Common myeloid progenitor, CD34-positive (primary cell): ENCODE results near the gene ZNF564.

Experiments used
- CTCF ChIA-PET: fragments of 350-600 bp; sonication (Branson Sonifier 250); formaldehyde crosslinking; loops from one replicate; lab custom pipeline; 2021; ENCODE audit warnings: antibody characterized with exemption; lab: Charles Lee
- POLR2A ChIA-PET: fragments of 350-600 bp; sonication (Branson Sonifier 250); formaldehyde crosslinking; loops from one replicate; lab custom pipeline; 2021; ENCODE audit warnings: antibody characterized with exemption; lab: Charles Lee
- DNase-seq, 3 donors: peaks; one replicate each; pipeline versions ENCODE4 v3.0.0 to v3.0.0-alpha.2; 2013
- H3K27ac ChIP-seq, 2 experiments: 1 replicate in 1 of 2; 2 replicates in 1 of 2; pipeline ENCODE4 v1.7.0; 2013; ENCODE audit warnings: inconsistent platforms in 2 of 2, low read length in 2 of 2, mild to moderate bottlenecking in 2 of 2, low read depth in 1 of 2, moderate library complexity in 1 of 2; ENCODE audit not compliant: severe bottlenecking in 2 of 2, insufficient read depth in 1 of 2, poor library complexity in 1 of 2
- H3K27me3 ChIP-seq, 5 experiments: replicated peaks in 2 of 5; 1 replicate in 3 of 5; 2 replicates in 2 of 5; pipeline versions ENCODE4 v1.6.1 to v1.7.0; 2013; ENCODE audit warnings: low read length in 4 of 5, mild to moderate bottlenecking in 2 of 5, moderate library complexity in 2 of 5, inconsistent platforms in 1 of 5; ENCODE audit not compliant: insufficient read depth in 5 of 5, control insufficient read depth in 4 of 5
- H3K36me3 ChIP-seq, 4 experiments: 1 replicate in 2 of 4; 2 replicates in 2 of 4; pipeline versions ENCODE4 v1.6.1 to v1.7.0; 2013; ENCODE audit warnings: low read length in 3 of 4, control low read depth in 1 of 4, mild to moderate bottlenecking in 1 of 4; ENCODE audit not compliant: control insufficient read depth in 4 of 4, insufficient read depth in 4 of 4
- H3K4me1 ChIP-seq, 4 experiments: 1 replicate in 3 of 4; 2 replicates in 1 of 4; pipeline versions ENCODE4 v1.6.1 to v1.7.1; 2013; ENCODE audit warnings: low read length in 3 of 4, mild to moderate bottlenecking in 3 of 4, control low read depth in 1 of 4, inconsistent platforms in 1 of 4, moderate library complexity in 1 of 4; ENCODE audit not compliant: control insufficient read depth in 4 of 4, insufficient read depth in 4 of 4; ENCODE audit errors: control extremely low read depth in 1 of 4
- H3K4me3 ChIP-seq, 7 experiments: 1 replicate in 4 of 7; 2 replicates in 3 of 7; pipeline versions ENCODE4 v1.5.1 to v1.7.0; 2013; ENCODE audit warnings: mild to moderate bottlenecking in 7 of 7, low read length in 6 of 7, moderate library complexity in 6 of 7, inconsistent platforms in 2 of 7, low read depth in 2 of 7, control low read depth in 1 of 7; ENCODE audit not compliant: insufficient read depth in 4 of 7, control insufficient read depth in 1 of 7; ENCODE audit errors: extremely low read depth in 1 of 7
- H3K9me3 ChIP-seq, 5 experiments: 1 replicate in 4 of 5; 2 replicates in 1 of 5; pipeline versions ENCODE4 v1.6.1 to v1.7.1; 2013; ENCODE audit warnings: low read length in 4 of 5, mild to moderate bottlenecking in 2 of 5, inconsistent platforms in 1 of 5, low read depth in 1 of 5, moderate library complexity in 1 of 5; ENCODE audit not compliant: control insufficient read depth in 4 of 5, insufficient read depth in 2 of 5; ENCODE audit errors: control extremely low read depth in 1 of 5
- WGBS: methylation state at CpG from one replicate; pipeline ENCODE4 v1.1.5; 2013; ENCODE audit not compliant: insufficient coverage; 5-methylcytosine and 5-hydroxymethylcytosine counted together

The ZNF564 gene

DNA sequence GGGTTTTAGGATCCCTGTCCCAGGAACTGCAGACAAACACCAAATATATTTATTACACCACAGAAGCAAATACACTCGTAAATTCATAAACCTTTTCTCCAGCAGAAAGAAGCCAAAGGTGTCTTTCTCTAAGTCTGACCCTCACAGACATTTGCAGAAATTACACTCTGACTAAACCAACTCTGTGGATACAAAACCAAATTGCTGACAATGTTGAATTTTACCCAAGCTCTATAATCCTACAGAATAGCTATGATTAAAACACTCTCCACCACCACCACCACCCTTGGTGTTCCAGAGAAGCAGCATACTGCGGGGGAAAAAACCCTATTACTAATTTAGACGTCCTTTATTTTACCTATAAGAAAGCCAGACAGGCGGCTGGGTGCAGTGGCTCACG lies 5.2 kb downstream of the ZNF564 start:
- Histone ChIP-seq H3K27me3 (no peaks in the 10 kb centered on the region), H3K4me1 (peaks cover 0 to 34% (median 20%) of the 10 kb centered on the region in 4 experiments), H3K36me3 (peaks cover 7 to 51% (median 15%) of the 10 kb centered on the region in 4 experiments), H3K27ac (peak overlapping the region in 1 of 2 experiments; percentile 5), H3K9me3 (peaks cover 5 to 48% (median 6%) of the 10 kb centered on the region in 5 experiments), H3K4me3 (no peak overlapping the region)
- CTCF ChIA-PET = interaction anchor here (1.4 kb wide), 1 partner anchor 51 kb away, joined by 5 read pairs; no protein-coding TSS in a partner anchor
- 96% methylated on average over 5 of the region's 5 CpGs for WGBS
- POLR2A ChIA-PET = no interaction called here
- no peak for DNase-seq

DNA sequence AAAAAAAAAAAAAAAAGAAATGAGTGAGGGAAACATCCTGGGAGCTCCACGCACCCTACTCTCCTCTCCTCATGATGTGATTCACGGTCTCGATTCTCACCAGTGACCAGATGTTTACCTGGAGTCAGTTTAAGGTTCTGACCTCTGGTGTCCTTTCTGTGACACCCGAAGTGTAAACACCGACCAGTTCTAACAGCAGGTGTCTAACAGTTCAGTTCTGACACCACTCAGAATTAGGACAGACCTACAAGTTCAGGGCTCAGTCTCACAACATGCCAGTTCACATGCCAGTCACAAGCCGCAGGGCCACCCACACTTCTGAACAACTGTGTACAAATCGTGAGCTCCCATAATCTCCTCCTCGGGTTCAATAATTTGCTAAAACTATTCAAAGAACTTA lies 6.0 kb downstream of the ZNF564 start:
- WGBS = 100% methylated on average over 6 of the region's 8 CpGs
- Histone ChIP-seq H3K36me3 (peaks cover 7 to 56% (median 18%) of the 10 kb centered on the region in 4 experiments), H3K27ac (peak overlapping the region in 1 of 2 experiments; percentile 31), H3K9me3 (peaks cover 5 to 49% (median 13%) of the 10 kb centered on the region in 5 experiments), H3K4me3 (no peak overlapping the region), H3K4me1 (peaks cover 0 to 28% (median 16%) of the 10 kb centered on the region in 4 experiments), H3K27me3 (no peaks in the 10 kb centered on the region)
- ChIA-PET POLR2A (interaction anchor here (1.1 kb wide), 1 partner anchor 104 kb away, joined by 5 read pairs; the partner anchor contains the start of gene ZNF443), CTCF (interaction anchor here (1.4 kb wide), 1 partner anchor 50 kb away, joined by 5 read pairs; no protein-coding TSS in a partner anchor)
- no peak for DNase-seq

DNA sequence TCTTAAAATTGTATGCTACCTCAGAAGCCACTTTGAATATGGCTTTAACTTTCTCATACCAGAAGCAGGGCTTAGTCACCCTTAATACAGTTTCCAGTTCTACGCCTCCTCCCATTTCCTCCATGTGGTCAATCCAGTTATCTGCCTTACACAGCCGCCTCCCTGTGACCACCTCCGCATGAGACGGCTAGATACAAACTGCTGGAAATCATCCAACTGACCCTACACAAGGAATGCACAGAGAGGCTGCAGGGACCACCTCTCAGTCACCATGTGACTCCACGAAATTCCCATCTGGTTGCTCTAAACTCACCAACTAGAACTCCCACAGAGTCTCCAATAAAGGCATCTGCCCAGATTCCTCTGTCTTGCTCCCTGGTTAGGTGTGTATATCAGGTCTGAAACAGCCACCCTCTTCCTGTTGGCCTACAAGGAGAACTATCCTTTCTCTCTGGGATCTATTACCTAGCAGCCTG lies 6.8 kb downstream of the ZNF564 start:
- Histone ChIP-seq H3K4me3 (peak overlapping the region in 3 of 7 experiments; percentile 37 to 58 (median 46)), H3K36me3 (peaks cover 10 to 55% (median 23%) of the 10 kb centered on the region in 4 experiments), H3K4me1 (peaks cover 0 to 23% (median 12%) of the 10 kb centered on the region in 4 experiments), H3K27ac (peak overlapping the region; percentile 41 to 77), H3K27me3 (no peaks in the 10 kb centered on the region), H3K9me3 (peaks cover 5 to 54% (median 17%) of the 10 kb centered on the region in 5 experiments)
- ChIA-PET CTCF (interaction anchor here (1.0 kb wide), 1 partner anchor 343 kb away, joined by 3 read pairs; no protein-coding TSS in a partner anchor), POLR2A (interaction anchor here (1.1 kb wide), 1 partner anchor 103 kb away, joined by 5 read pairs; the partner anchor contains the start of gene ZNF443)
- WGBS = 0% methylated on average over 4 of the region's 5 CpGs
- DNase-seq = peak; percentile 92 to 97 (median 97)

DNA sequence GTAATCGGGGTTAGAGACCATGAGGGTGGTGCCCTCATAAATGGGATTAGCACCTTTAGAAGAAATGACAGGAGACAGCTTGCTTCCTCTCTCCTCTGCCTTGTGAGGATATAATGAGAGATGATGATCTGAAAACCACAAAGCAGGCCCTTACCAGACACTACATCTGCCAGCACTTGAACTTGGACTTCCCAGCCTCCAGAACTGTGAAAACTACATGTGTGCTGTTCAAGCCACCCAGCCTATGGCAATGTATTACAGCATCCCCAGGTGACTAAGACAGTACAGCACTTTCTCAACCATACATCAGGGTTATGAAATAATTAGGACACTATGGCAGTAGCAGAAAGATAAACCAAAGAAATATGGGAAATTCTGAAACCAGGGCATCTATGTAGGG lies 7.4 kb downstream of the ZNF564 start:
- peaks cover 12 to 50% (median 22%) of the 10 kb centered on the region in 4 experiments for H3K36me3 ChIP-seq
- ChIA-PET POLR2A (no interaction called here), CTCF (interaction anchor here (1.0 kb wide), 1 partner anchor 342 kb away, joined by 3 read pairs; no protein-coding TSS in a partner anchor)
- H3K27ac ChIP-seq = peak overlapping the region; percentile 41 to 77
- peaks cover 3 to 50% (median 17%) of the 10 kb centered on the region in 5 experiments for H3K9me3 ChIP-seq
- no peaks in the 10 kb centered on the region for H3K27me3 ChIP-seq
- peak overlapping the region in 4 of 7 experiments; percentile 23 to 58 (median 42) for H3K4me3 ChIP-seq
- WGBS = no CpG with 5 or more reads among the region's 1 CpG
- peak in 2 of 3 donors; percentile 50 to 64 for DNase-seq
- peaks cover 0 to 18% (median 11%) of the 10 kb centered on the region in 4 experiments for H3K4me1 ChIP-seq

DNA sequence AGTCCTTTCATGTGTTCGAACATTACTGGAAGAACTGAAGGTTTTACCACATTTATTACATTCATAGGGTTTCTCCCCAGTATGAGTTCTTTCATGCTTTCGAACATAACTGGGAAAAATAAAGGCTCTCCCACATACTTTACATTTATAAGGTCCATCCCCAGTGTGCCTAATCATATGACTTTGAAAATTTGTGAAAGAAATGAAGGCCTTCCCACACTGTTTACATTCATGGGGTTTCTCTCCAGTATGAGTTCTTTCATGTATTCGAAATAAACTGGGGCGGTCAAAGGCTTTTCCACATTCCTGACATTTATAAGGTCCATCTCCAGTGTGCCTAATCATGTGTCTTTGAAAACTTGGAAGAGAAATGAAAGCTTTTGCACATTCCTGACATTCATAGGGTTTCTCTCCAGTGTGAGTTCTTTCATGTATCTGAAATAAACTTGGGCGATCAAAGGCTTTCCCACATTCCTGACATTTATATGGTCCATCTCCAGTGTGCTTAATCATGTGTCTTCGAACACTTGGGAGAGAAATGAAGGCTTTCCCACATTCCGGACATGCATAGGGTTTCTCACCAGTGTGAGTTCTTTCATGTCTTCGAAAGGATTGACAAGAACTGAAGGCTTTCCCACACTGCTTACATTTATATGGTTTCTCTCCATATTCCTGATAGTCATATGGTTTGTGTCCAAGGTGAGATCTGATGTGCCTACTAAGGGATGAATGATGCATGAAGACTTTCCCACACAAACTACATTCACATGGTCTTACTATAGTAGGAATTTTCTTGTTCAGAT lies 24.0 kb downstream of the ZNF564 start:
- H3K4me1 ChIP-seq = no peaks in the 10 kb centered on the region
- DNase-seq = peak in 2 of 3 donors; percentile 70 to 82
- H3K4me3 ChIP-seq = peak overlapping the region in 3 of 7 experiments; percentile 3 to 33 (median 10)
- H3K36me3 ChIP-seq = peaks cover 29 to 87% (median 51%) of the 10 kb centered on the region in 4 experiments
- H3K27ac ChIP-seq = no peak overlapping the region
- ChIA-PET CTCF (no interaction called here), POLR2A (no interaction called here)
- H3K27me3 ChIP-seq = no peaks in the 10 kb centered on the region
- WGBS = 97% methylated on average over 6 of the region's 8 CpGs
- peaks cover 26 to 93% (median 72%) of the 10 kb centered on the region in 5 experiments for H3K9me3 ChIP-seq

DNA sequence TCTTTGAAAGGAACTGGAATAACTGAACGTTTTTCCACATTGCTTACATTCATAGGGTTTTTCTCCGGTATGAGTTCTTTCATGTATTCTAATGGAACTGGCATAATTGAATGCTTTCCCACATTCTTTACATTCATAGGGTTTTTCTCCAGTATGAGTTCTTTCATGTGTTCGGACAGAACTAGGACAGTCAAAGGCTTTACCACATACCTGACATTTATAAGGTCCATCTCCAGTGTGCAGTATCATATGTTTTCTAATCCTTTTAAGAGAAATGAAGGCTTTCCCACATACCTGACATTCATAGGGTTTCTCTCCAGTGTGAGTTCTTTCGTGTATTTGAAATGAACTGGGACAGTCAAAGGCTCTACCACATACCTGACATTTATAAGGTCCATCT lies 24.7 kb downstream of the ZNF564 start:
- Histone ChIP-seq H3K36me3 (peaks cover 30 to 84% (median 50%) of the 10 kb centered on the region in 4 experiments), H3K27ac (no peak overlapping the region), H3K27me3 (no peaks in the 10 kb centered on the region), H3K4me3 (peak overlapping the region in 2 of 7 experiments; percentile 16 to 33), H3K4me1 (no peaks in the 10 kb centered on the region), H3K9me3 (peaks cover 26 to 95% (median 77%) of the 10 kb centered on the region in 5 experiments)
- ChIA-PET POLR2A (no interaction called here), CTCF (interaction anchor here (1.6 kb wide), 1 partner anchor 12 kb away, joined by 5 read pairs; no protein-coding TSS in a partner anchor)
- no peak for DNase-seq
- 100% methylated on average over 1 of the region's 4 CpGs for WGBS
